Right lung (tissue), 5 donors: Measurements from ENCODE around the gene NTMT1. TPM values are rescaled to one million over a fixed set of nuclear protein-coding genes. Genes with fewer than 3 reads are reported as not detected.
"Not testable (repeated sequence)": the region's sequence is repeated elsewhere in the genome, so short reads cannot be mapped to it uniquely, and the experiment has no call there.

Source experiments
- DNase-seq, 2 donors: peaks; one replicate each; pipeline ENCODE4 v3.0.0-alpha.2; 2013
- polyA plus RNA-seq, 5 donors: library from polyadenylated mRNA; unstranded; fragments of 120-200 nt; gene quantifications; one replicate each; pipeline versions ENCODE4 v1.2.1 to v1.2.3, GENCODE V29; 2013; ENCODE audit warnings: inconsistent platforms in 1 of 5, low replicate concordance in 1 of 5; ENCODE audit not compliant: insufficient read length in 5 of 5, insufficient read depth in 1 of 5

NTMT1 gene
- polyA plus RNA-seq, 5 donors: 20.9 to 30.1 (median 23.2) TPM

DNA sequence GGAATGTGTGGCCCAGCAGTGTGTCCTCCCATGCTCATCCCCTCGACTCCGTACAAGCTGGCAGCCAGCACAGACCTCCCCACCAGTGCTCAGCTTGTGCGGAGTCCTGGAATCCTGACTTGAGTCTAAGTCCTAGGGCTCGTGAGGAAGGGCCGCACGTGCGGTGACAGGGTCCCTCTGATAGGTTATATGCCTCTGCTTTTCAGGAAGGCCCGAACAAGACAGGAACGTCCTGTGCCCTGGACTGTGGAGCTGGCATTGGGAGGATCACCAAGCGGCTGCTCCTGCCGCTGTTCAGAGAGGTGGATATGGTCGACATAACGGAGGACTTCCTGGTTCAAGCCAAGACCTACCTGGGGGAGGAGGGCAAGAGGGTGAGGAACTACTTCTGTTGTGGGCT, 7.9 kb downstream of the NTMT1 start:
- DNase-seq: no peak

DNA sequence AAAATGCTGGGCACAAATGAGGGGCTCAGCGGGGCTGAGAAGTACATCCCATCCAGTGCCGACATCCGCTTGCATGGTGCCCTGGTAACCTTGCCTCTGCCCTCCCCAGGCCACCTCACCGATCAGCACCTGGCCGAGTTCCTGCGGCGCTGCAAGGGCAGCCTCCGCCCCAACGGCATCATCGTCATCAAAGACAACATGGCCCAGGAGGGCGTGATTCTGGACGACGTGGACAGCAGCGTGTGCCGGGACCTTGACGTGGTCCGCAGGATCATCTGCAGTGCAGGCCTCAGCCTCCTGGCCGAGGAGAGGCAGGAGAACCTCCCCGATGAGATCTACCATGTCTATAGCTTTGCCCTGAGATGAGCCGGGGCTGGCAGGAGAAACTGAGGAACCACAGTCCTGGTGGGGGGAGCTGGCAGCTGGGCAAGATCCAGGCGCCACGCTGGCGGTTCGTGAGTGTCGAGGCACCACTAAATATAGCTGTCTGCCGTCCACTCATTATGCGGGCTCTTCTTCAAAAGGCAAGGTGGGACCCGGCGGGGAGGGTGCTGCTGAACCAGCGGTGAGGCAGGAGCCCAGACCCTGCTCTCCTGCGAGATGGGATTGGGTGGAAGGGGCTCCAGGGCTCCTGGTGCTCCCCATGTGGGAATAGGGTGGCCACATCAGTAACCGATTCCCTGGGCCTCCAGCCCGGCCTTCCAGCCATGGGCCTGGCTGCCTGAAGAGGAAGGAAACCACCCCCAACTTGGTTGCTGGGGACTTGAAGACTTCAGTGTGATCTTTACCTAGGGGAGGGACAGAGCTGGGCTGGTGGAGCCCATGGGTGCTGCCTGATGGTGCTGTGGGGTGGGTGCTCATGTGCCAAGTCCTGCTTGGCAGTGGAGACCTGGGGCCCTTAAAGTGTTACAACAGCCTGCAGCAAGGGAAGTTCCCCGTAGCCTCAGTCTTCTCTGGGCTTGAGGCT, 9.4 kb downstream of the NTMT1 start:
- no peak for DNase-seq

DNA sequence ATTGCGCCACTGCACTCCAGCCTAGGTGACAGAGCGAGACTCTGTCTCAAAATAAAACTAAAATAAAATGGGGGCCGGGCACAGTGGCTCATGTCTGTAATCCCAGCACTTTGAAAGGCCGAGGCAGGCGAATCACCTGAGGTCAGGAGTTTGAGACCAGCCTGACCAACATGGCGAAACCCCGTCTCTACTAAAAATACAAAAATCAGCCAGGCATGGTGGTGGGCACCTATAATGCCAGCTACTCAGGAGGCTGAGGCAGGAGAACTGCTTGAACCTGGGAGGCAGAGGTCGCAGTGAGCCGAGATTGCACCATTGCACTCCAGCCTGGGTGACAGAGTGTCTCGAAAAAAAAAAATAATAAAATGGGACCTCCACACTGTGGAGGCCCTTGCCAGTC, 10.4 kb downstream of the NTMT1 start:
- DNase-seq: not testable (repeated sequence)

DNA sequence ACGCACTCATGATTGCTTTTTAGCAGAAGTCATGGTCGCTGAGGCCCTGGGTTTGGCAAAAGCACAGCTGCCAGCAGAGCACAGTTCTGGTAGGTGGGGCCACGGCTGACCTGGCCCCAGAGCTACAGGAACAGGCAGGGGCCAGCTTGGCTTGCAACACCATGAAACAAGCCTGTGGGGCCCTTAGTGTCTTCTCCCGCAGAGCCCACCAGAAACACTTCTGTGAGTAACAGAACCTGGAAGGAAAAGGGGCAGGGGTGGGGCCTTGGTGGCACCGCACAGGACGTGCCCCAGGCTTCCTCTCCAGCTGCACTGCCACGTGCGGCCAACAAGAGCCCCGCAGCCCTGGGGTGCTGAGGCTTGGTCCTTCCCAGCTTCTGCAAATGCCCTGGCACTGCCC, 11.1 kb downstream of the NTMT1 start:
- no peak for DNase-seq

DNA sequence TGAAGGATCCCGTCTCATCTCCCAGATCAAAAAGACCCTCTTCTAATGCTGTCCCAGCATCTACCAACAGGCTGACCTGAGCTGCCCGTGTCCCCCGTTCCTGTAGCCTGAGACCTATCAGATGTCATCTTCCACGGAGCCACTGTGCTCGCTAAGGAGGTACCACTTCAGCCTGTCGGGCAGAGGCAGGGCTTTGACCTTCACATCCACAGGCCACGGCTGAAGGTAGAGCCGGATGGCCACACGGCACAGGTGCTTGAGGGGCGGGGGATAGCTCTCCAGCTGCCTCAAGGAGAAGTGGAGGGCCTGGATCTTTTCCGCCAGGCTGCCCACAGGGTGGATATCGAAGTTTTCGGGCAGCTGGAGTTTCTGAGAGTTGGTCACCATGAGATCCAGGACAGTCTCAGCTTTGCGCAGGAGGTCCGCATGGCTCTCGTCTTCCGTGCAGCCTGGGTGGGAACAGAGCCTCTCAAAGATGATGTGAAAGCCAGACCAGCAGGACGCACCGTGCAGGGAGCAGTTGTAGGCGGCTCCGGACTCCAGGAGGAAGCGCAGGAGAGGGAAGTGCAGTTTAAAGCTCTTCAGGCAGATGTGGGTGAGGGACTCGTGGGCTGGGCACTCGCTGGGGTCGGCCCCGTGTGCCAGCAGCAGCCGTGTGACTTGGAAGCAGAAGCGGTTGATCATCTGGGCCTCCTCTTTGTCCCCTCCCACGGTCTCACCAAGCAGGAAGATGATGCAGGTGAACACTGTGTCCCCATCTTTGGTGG, 11.9 kb downstream of the NTMT1 start:
- DNase-seq: no peak

DNA sequence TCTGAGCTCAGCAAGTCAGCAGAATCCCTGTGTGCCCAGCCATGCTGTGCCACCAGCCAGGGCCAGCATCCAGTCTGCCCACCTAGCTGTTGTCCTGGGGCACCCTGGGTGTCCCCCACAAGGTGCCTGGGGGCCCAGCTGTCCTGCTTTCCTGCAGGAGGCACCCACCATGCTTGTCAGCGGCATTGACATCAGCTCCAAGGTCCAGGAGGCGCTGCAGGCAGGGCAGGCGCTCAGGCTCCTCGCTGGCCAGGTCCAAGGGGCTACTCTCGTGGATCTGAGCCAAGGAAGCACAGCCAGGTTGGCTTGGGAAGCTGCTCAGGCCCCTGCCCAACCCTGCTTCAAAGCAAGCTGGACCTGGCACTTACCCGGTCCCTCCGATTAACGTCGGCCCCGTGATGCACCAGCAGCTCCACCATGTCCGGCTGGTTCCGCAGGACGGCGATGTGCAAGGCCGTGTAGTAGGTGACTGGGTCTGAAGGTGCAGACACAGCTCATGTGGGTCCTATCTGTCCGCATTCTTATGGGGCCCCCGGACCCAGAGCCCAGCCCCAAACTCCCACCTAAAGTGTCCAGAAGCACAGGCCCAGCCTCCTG, 13.2 kb downstream of the NTMT1 start:
- no peak for DNase-seq

DNA sequence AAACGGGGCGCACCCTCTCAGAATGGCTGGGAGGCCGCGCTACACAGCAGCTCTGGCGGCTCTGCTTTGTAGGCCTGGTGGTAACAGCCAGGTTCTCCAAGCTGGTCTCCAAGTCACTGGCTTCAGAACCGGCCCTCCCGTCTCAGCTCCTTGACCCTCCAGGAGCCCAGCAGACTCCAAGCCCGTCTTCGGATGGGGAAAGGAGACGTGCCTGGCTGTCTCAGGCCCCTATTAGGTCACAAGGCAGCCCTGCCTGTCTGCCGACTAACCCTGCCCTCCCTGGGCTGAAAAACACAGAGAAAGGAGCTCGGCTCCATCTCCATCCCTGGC, 13.8 kb downstream of the NTMT1 start:
- DNase-seq: no peak

DNA sequence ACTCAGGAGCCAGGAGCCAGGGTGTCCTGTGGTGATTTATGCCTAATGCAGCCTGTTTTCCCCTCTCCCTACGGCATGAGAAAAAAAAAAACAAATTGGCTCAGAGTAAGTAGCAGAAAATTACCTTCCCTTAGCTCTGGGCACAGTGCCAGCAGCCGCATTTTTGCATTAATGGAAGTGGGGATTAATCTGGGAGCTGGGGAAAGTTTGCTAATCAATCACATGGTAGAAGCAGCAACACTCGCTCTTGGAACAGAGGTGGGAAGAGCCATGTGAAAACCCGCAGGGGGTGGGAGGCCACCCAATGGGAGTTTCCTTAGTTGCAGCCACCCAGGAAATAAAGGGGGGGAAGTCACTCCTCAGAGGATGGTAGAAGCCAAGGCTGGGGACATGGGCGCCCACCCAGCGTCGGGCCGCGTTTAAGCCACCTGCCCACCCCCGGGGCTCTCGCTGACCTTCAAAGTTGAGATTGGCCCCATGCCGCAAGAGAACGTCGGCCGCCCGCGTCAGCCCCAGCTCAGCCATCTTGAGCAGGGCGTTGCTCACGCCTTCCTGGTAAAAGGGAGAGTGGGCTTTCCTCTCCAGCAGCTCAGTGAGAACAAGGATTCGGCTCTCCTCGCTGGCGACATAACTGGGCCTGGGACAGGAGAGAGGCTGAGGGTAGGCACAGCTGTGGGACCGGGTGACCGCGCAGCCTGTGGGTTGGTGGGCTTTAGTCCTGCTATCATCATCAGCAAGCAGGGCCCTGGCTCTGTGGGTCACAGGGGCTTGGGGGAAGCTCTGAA, 14.3 kb downstream of the NTMT1 start:
- no peak for DNase-seq

DNA sequence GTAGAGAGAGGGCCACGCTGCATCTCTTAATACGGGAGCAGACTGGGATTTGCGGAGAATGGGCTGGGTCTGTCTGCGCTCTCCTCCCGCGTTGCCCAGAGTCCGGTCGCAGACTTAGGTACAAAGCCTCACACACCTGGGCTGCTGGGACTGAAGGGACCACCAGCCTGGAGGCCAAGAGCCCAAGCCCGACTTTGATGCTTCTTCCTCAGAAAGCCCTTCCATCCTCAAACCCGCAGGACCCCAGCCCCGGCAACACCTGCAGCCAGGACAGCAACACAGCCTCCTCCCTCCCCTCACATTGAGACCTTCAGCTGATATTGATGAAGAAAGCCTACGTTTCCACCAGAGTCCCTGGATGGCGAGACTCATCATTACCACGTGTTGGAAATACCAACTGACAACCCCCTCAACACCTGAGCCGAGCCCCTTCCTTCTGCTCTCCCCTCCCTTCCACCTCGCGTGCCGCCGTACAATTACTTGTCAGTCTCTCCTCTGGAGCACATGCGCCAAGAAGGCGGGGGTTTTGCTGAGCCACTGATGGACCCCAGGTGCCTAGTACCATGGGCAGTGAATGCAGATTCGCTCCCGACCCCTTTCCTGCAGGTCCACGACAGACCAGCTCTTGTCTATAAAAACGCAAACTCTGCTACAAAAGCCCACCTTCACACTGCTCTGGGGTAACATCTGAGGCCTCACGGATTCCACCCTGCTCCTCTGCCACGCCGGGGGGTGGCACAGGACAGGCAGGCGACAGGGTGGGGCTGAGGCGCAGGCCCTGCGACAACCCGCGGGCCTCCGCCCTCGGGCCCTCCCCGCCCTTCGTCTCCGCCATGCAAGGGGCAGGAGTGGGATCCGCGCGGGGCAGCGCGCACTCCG, 15.1 kb downstream of the NTMT1 start:
- DNase-seq: no peak

DNA sequence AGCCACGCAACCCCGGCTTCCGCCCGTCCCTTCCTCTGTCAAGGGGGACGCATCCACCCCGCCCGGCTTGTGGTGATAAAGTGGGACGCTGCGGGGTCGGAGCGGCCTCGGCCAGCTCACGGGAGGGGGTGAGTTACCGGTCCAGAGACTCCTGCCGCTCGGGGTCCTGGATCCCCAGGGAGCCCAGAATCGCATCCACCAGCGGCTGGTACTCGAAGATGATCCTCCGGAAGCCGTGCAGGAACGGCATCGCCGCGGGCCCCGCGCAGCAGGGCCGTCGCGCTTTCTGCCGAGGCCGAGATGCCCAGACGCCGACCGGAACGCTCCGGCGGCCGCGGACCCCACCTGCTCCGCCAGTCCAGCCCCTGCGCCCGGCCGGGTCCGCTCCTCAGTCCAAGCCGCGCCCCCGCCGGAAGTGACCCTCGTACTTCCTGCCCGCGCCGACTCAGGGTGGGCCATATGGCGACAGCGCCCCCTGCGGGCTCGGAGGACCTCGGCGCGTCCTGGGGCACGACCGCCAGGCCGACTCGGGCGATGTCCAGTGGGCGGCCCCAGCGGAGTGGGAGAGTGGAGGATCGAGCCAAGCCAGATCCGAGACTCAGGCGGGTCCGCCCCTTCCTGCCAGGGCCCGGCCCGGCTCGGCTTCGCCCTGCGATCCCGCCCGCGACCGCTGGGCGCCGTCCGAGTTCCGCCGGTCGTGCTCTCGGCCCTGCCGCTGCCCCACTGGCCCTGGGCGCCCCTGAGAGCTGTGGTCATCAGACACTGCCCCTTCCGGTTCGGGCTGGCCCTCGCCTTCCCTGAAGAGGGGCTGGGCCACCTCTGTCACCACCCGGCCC, 16.0 kb downstream of the NTMT1 start, which contains the start of gene ASB6:
Gene ASB6 (minus strand): TSS at position 402 of the 836 bp plus-strand sequence. CDS start 152 bp downstream, at position 250.
- DNase-seq: peak; percentile 98 to 99

DNA sequence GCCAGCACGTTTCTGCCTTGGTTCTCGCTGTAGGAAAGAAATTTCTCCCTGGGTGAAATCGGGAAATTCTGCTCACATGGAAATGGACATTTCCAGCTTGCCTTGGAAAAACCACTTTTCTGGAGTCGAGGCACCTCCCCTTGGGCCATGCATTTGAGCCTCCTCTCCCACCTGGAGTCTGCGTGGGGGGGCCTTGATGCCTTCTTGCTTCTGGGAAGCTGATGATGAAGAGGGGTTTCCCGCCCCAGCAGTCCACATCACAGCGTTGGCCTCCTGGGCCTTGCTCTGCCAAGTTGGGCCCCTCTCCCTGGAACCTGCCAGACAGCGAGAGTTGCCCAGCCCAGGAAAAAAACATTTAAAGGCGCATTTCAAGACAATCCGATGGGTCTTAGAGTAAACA, 17.7 kb downstream of the NTMT1 start:
- no peak for DNase-seq

DNA sequence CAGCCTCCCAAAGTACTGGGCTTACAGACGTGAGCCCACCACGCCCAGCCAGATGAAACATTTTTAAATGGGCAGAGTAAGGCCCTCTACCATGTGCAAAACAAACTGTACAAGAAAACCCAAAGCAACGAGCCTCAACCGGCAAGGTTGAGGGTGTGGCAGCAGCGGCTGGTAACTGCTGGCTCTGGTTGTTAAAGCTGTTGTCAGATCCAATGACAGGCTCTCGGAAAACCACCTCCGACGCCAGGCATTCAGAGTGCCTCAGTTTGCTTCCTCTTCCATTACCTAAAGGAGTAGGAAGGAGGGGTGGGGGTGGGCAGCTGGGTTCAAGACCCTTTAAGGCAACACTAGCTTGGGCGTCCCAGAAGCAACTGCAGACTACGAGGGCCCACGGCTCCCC, 18.4 kb downstream of the NTMT1 start:
- no peak for DNase-seq

DNA sequence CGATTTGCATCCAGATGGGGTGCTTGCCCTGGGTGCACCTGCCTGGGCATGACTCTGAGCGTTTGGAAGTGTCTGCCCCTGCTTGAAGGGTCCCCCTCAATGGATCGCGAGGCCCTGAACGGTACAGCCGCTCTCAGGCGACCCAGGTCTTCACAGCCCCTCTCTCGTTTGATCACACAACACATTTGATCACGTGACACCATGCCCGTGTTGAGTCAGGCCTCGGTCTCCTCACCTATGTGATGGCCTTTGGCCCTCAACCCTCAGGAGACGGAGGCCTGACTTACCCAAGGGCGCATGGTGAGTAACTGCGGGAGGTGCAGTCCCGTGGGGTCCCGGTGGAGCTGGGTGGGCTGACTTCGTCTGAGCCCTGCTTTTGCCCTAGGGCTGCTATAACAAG, 18.9 kb downstream of the NTMT1 start:
- no peak for DNase-seq

DNA sequence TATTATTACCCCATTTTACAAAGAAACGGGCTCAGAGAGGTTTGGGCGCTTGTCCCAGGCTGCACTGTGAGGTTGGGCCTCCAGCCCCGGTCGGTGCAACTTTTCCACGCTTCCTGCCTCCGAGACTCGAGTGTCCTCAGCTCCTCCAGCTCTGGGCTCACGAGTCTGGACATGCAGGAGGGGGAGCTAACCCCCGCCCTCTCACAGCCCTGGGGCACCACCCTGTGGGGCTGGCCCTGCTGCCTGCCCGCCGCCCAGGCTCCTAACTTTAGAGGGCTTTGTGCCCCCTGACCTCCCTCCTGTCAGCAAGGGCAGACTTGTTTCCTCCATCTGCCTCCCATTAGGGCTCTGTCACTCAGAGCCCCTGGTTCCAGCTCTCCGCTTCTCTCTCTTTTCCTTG, 20.3 kb downstream of the NTMT1 start:
- no peak for DNase-seq

DNA sequence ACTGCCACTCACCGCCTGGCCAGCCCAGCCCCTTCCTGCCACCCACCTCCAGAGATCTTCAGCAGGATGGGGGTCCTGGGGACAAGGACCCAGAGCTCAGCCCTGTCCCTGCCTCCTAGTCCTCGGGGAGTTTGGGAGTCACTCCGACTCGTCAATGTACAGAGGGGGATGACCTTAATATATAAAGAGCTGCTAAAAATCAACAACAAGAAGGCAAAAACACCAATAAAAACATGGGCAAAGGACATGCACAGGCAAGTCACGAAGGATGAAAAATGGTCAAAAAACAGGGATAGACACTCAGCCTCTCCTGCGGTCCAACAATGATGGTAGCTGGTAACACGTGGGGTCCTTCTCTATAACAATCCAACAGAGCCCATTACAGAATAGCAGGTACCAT, 20.7 kb downstream of the NTMT1 start:
- no peak for DNase-seq

DNA sequence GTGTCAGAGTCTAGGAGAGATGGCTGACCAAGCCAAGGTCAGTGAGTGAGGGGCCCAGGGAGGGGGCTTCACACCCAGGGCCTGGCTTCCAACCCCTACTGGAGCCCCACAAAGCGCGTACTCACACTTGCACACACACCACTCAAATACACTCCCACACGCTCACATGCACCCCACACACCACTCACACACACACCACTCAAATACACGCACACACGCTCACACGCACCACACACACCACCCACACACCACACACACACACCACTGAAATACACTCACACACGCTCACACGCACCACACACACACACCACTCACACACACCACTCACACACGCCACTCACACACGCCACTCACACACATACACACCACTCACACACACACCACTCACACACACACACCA, 21.7 kb downstream of the NTMT1 start:
- no peak for DNase-seq

DNA sequence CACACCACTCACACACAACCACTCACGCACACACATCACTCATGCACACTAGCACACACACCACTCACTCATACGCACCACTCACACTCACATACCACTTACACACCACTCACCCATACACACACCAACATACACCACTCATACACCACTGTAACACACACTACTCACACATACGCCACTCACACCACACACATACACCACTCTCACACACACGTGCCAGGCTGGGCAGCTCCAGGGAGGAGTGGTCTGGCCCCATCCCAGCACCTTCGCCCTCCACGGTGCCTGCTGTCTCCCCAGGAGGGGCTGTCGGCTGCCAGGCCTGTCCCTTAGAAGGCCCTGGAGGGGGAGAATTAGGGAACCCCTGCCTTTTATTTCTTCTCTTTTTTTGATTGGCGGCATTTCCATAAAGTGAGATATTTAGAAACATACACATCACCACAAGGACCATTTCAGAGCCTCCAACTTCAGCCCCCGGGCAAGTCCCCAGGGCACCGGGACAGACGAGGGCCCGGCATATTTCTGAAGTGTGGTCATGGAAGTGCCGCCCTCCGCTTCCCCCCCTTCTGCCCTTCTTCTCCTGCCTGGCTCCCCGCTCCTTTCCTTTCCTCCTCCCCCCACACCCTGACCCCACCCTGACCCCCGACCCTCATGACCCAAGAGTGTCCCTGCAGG, 22.3 kb downstream of the NTMT1 start:
- DNase-seq: no peak

DNA sequence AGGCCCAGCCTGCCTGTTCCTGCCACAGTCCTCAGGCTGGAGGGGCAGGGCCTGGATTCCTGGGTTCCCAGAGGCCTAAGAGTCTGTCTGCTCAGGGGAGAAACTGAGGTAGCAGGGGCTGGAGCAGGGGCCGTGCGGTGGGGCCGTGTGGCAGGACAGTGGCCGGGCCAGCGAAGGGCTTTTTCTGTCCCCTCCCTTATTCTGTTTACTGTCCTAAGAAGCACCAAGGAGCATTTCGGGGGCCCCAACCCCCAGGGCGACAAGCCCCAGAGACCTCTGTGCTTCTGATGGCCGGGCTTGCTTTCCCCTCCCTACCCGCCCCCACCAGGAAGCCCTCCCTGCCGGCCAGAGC, 22.8 kb downstream of the NTMT1 start:
- DNase-seq: no peak
